ENCODE data around the gene ZNF619. TPM values are rescaled to one million over a fixed set of nuclear protein-coding genes. Genes with fewer than 3 reads are reported as not detected.
A peak's percentile ranks its signal among the peaks of the same experiment; 100 is the strongest.

ZNF619 gene
- total RNA-seq, 1 donor from 2014 or later, result 7.3 TPM

- ATAC-seq (no peak), DNase-seq (ENCODE audit: low spot score) (no peak)
- intact Hi-C loops (cut with DNase I), result no loop called here
Observed at GRCh38 chr3:40463579-40463978, 13.3 kb upstream of the ZNF619 start.

- DNase-seq (ENCODE audit: low spot score) (no peak), ATAC-seq (no peak)
- intact Hi-C loops (cut with DNase I), result no loop called here
Observed at GRCh38 chr3:40464339-40465110, 12.4 kb upstream of the ZNF619 start.

GRCh38 chr3:40465111-40465407, 11.9 kb upstream of the ZNF619 start:
- ATAC-seq (no peak), DNase-seq (ENCODE audit: low spot score) (no peak)
- intact Hi-C loops (cut with DNase I), result no loop called here

- no peak for ATAC-seq
- intact Hi-C loops (cut with DNase I), result no loop called here
- no peak for DNase-seq (ENCODE audit: low spot score)
Observed at GRCh38 chr3:40465456-40465855, 11.5 kb upstream of the ZNF619 start.

GRCh38 chr3:40468018-40468417, 8.9 kb upstream of the ZNF619 start:
- intact Hi-C loops (cut with DNase I), result no loop called here

GRCh38 chr3:40470701-40471100, 6.2 kb upstream of the ZNF619 start:
- DNase-seq (ENCODE audit: low spot score) (no peak), ATAC-seq (no peak)
- intact Hi-C loops (cut with DNase I), result no loop called here

More at GRCh38 chr3:40468018-40468417, 8.9 kb upstream of the ZNF619 start:
- ATAC-seq, result no peak
- no peak for DNase-seq (ENCODE audit: low spot score)

GRCh38 chr3:40477666-40478065, 744 bp downstream of the ZNF619 start:
- no peak for ATAC-seq

GRCh38 chr3:40487172-40487571, 10.2 kb downstream of the ZNF619 start:
- DNase-seq (ENCODE audit: low spot score) (no peak), ATAC-seq (no peak)
- intact Hi-C loops (cut with DNase I), result no loop called here

More at GRCh38 chr3:40477666-40478065, 744 bp downstream of the ZNF619 start:
- DNase-seq (ENCODE audit: low spot score), result no peak
- intact Hi-C loops (cut with DNase I), result loop anchor here (5.0 kb wide), 1 partner anchor 40 kb away; no protein-coding TSS in a partner anchor

GRCh38 chr3:40490916-40491315, 14.0 kb downstream of the ZNF619 start:
- DNase-seq (ENCODE audit: low spot score) (no peak), ATAC-seq (no peak)
- intact Hi-C loops (cut with DNase I), result no loop called here

GRCh38 chr3:40494698-40495097, 17.8 kb downstream of the ZNF619 start:
- intact Hi-C loops (cut with DNase I), result no loop called here

GRCh38 chr3:40497288-40497687, 20.4 kb downstream of the ZNF619 start:
- intact Hi-C loops (cut with DNase I), result no loop called here
- DNase-seq (ENCODE audit: low spot score) (no peak), ATAC-seq (no peak)

More at GRCh38 chr3:40494698-40495097, 17.8 kb downstream of the ZNF619 start:
- ATAC-seq (no peak), DNase-seq (ENCODE audit: low spot score) (no peak)

- intact Hi-C loops (cut with DNase I), result no loop called here
- no peak for DNase-seq (ENCODE audit: low spot score)
- no peak for ATAC-seq
Observed at GRCh38 chr3:40499952-40500351, 23.0 kb downstream of the ZNF619 start.

- no peak for ATAC-seq
- no peak for DNase-seq (ENCODE audit: low spot score)
Observed at GRCh38 chr3:40502034-40502433, 25.1 kb downstream of the ZNF619 start.

GRCh38 chr3:40504636-40505430, 27.9 kb downstream of the ZNF619 start:
- peak; percentile 78 for ATAC-seq
- no peak for DNase-seq (ENCODE audit: low spot score)

More at GRCh38 chr3:40502034-40502433, 25.1 kb downstream of the ZNF619 start:
- intact Hi-C loops (cut with DNase I), result no loop called here

GRCh38 chr3:40505599-40506462, 28.9 kb downstream of the ZNF619 start, which contains the start of gene ZNF620:
TSS of gene ZNF620 (plus strand) at chr3:40506039. CDS start at chr3:40506353, 314 bp downstream.
- DNase-seq (ENCODE audit: low spot score) (peak; percentile 77), ATAC-seq (peak; percentile 91)
- intact Hi-C loops (cut with DNase I), result no loop called here

More at GRCh38 chr3:40504636-40505430, 27.9 kb downstream of the ZNF619 start:
- intact Hi-C loops (cut with DNase I), result no loop called here

- ATAC-seq (no peak), DNase-seq (ENCODE audit: low spot score) (no peak)
- intact Hi-C loops (cut with DNase I), result no loop called here
Observed at GRCh38 chr3:40511031-40511718, 34.3 kb downstream of the ZNF619 start.

- DNase-seq (ENCODE audit: low spot score) (no peak), ATAC-seq (no peak)
- intact Hi-C loops (cut with DNase I), result loop anchor here (5.0 kb wide), 1 partner anchor 39 kb away; the partner anchor contains the start of gene ZNF619
Observed at GRCh38 chr3:40516201-40516600, 39.3 kb downstream of the ZNF619 start.

GRCh38 chr3:40518067-40518466, 41.1 kb downstream of the ZNF619 start:
- DNase-seq (ENCODE audit: low spot score), result no peak
- ATAC-seq, result no peak
- intact Hi-C loops (cut with DNase I), result loop anchor here (5.0 kb wide), 1 partner anchor 41 kb away; the partner anchor contains the start of gene ZNF619

Measured in sciatic nerve (tissue), 2 donors.